Cerebellar nuclear complex (tissue), 1 donor: ENCODE measurements around the gene MORN4.
"Not testable (repeated sequence)": the region's sequence is repeated elsewhere in the genome, so short reads cannot be mapped to it uniquely, and the experiment has no call there.

Source experiments
- DNase-seq, 2 experiments: peaks; one replicate each; lab custom pipeline; 2025; lab: John Stamatoyannopoulos, UW

Gene MORN4

GRCh38 chr10:97632949-97633884 is at the start of gene MORN4:
Gene MORN4 (minus strand): TSS chr10:97633500. CDS start chr10:97619653, 13,847 bp downstream.
- DNase-seq, result peak; percentile 77 to 82

- no peak for DNase-seq
Observed at GRCh38 chr10:97682042-97682441, 48.7 kb upstream of the MORN4 start.

GRCh38 chr10:97679594-97679993 is 46.3 kb upstream of the MORN4 start:
- DNase-seq, result no peak

GRCh38 chr10:97676770-97677581 is 43.7 kb upstream of the MORN4 start:
- DNase-seq, result peak in 1 of 2 experiments; percentile 36

- no peak for DNase-seq
Observed at GRCh38 chr10:97675222-97675621, 41.9 kb upstream of the MORN4 start.

GRCh38 chr10:97673736-97674525 is 40.6 kb upstream of the MORN4 start:
- no peak for DNase-seq

- DNase-seq, result no peak
Observed at GRCh38 chr10:97669571-97669970, 36.3 kb upstream of the MORN4 start.

GRCh38 chr10:97667463-97667862 is 34.2 kb upstream of the MORN4 start:
- DNase-seq, result no peak

- DNase-seq, result no peak
Observed at GRCh38 chr10:97666992-97667391, 33.7 kb upstream of the MORN4 start.

- no peak for DNase-seq
Observed at GRCh38 chr10:97664282-97664850, 31.1 kb upstream of the MORN4 start.

- DNase-seq, result no peak
Observed at GRCh38 chr10:97659589-97659988, 26.3 kb upstream of the MORN4 start.

GRCh38 chr10:97656777-97657176 is 23.5 kb upstream of the MORN4 start:
- DNase-seq, result no peak

GRCh38 chr10:97651773-97652172 is 18.5 kb upstream of the MORN4 start:
- DNase-seq, result no peak

GRCh38 chr10:97650726-97651125 is 17.4 kb upstream of the MORN4 start:
- DNase-seq, result no peak

- not testable (repeated sequence) for DNase-seq
Observed at GRCh38 chr10:97649405-97649750, 16.1 kb upstream of the MORN4 start.

- DNase-seq, result no peak
Observed at GRCh38 chr10:97648562-97649404, 15.5 kb upstream of the MORN4 start.

GRCh38 chr10:97647556-97647955 is 14.3 kb upstream of the MORN4 start:
- DNase-seq, result no peak

GRCh38 chr10:97644936-97645335 is 11.6 kb upstream of the MORN4 start:
- DNase-seq, result no peak

GRCh38 chr10:97643441-97643985 is 10.2 kb upstream of the MORN4 start:
- DNase-seq, result no peak

GRCh38 chr10:97642471-97643159 is 9.3 kb upstream of the MORN4 start:
- DNase-seq, result not testable (repeated sequence)
